Breast epithelium (tissue), 4 donors: Measurements from ENCODE around the gene TPSAB1. TPM values are rescaled to one million over a fixed set of nuclear protein-coding genes. Genes with fewer than 3 reads are reported as not detected.
"Not testable (repeated sequence)": the region's sequence is repeated elsewhere in the genome, so short reads cannot be mapped to it uniquely, and the experiment has no call there.

Experiments
- DNase-seq, 2 donors: peaks; one replicate each; pipeline ENCODE4 v3.0.0-alpha.2; 2019; ENCODE audit warnings: low spot score in 2 of 2
- H3K27ac ChIP-seq, 2 donors: fragments of 200-600 bp; sonication (generic) in 1 of 2; one replicate each; pipeline ENCODE4 v1.5.1; 2016 to 2019; ENCODE audit warnings: mild to moderate bottlenecking in 1 of 2
- H3K27me3 ChIP-seq, 2 donors: fragments of 200-600 bp; sonication (generic) in 1 of 2; one replicate each; pipeline versions ENCODE4 v1.5.1 to v1.6.0; 2017 to 2019; ENCODE audit warnings: control low read depth in 1 of 2, mild to moderate bottlenecking in 1 of 2
- H3K36me3 ChIP-seq: fragments of 200-600 bp; one replicate; pipeline ENCODE4 v1.5.1; 2019
- H3K4me1 ChIP-seq, 2 donors: fragments of 200-600 bp; sonication (generic); one replicate each; pipeline ENCODE4 v1.5.1; 2016 to 2019; ENCODE audit warnings: control low read depth in 1 of 2
- H3K4me3 ChIP-seq, 3 donors: fragments of 200-600 bp; sonication (generic); 1 replicate in 2 of 3; 2 replicates in 1 of 3; pipeline ENCODE4 v1.5.1; 2016 to 2019; ENCODE audit warnings: mild to moderate bottlenecking in 3 of 3, moderate library complexity in 2 of 3
- H3K9me3 ChIP-seq, 2 donors: fragments of 200-600 bp; sonication (generic) in 1 of 2; one replicate each; pipeline ENCODE4 v1.5.1; 2016 to 2019; ENCODE audit warnings: control low read depth in 1 of 2
- CTCF ChIP-seq, 3 donors: fragments of 450-650 bp; IDR thresholded peaks; one replicate each; pipeline ENCODE4 v1.5.1; 2016 to 2017; ENCODE audit warnings: antibody characterized with exemption in 3 of 3, mild to moderate bottlenecking in 3 of 3, moderate library complexity in 3 of 3
- POLR2A ChIP-seq: fragments of 450-650 bp; IDR thresholded peaks from one replicate; pipeline ENCODE4 v1.6.1; 2016; ENCODE audit warnings: antibody characterized with exemption, mild to moderate bottlenecking, moderate library complexity
- POLR2AphosphoS5 ChIP-seq, 3 donors: sonication (generic); formaldehyde crosslinking; IDR thresholded peaks; one replicate each; pipeline ENCODE4 v1.6.1; 2017; ENCODE audit warnings: antibody characterized with exemption in 3 of 3
- intact Hi-C: fragments of 100-400 bp; cut with DNase I; formaldehyde crosslinking; loops from one replicate; pipeline ENCODE4 v1.15.1; 2023; ENCODE audit warnings: low total_unique reads
- total RNA-seq, 3 donors: library from RNA; depleted of rRNA; stranded (reverse); fragments of >200 nt; gene quantifications; one replicate each; pipeline ENCODE4 v1.1.0, GENCODE V29; 2016

The TPSAB1 gene
- total RNA-seq, 3 donors from 2014 or later, result 5.9 to 156 (median 19.8) TPM

GRCh38 chr16:1221628-1222552 lies 18.6 kb upstream of the TPSAB1 start:
- DNase-seq, result no peak
- no peaks in the 10 kb centered on the region for H3K36me3 ChIP-seq
- H3K9me3 ChIP-seq, result no peaks in the 10 kb centered on the region
- peaks cover 0 to 65% of the 10 kb centered on the region in 2 donors for H3K27me3 ChIP-seq
- H3K27ac ChIP-seq, result no peak overlapping the region
- TF ChIP-seq CTCF (IDR thresholded peaks at IDR 0.05) (no peak), POLR2A (no peak), POLR2AphosphoS5 (IDR thresholded peaks at IDR 0.05) (no peak)
- intact Hi-C loops, result no loop called here
- H3K4me1 ChIP-seq, result no peaks in the 10 kb centered on the region
- H3K4me3 ChIP-seq, result no peak overlapping the region

GRCh38 chr16:1222553-1223354 lies 17.8 kb upstream of the TPSAB1 start:
- intact Hi-C loops, result no loop called here
- no peak overlapping the region for H3K27ac ChIP-seq
- no peaks in the 10 kb centered on the region for H3K4me1 ChIP-seq
- no peak for DNase-seq
- no peak overlapping the region for H3K4me3 ChIP-seq
- H3K36me3 ChIP-seq, result no peaks in the 10 kb centered on the region
- peaks cover 0 to 56% of the 10 kb centered on the region in 2 donors for H3K27me3 ChIP-seq
- no peaks in the 10 kb centered on the region for H3K9me3 ChIP-seq
- no peak for TF ChIP-seq POLR2AphosphoS5 (IDR thresholded peaks at IDR 0.05)
- no peak for TF ChIP-seq POLR2A

GRCh38 chr16:1223355-1224214 lies 16.9 kb upstream of the TPSAB1 start:
- H3K9me3 ChIP-seq, result no peaks in the 10 kb centered on the region
- TF ChIP-seq CTCF (IDR thresholded peaks at IDR 0.05), result no peak
- no peak for TF ChIP-seq POLR2AphosphoS5 (IDR thresholded peaks at IDR 0.05)
- TF ChIP-seq POLR2A, result no peak
- H3K27me3 ChIP-seq, result peaks cover 0 to 48% of the 10 kb centered on the region in 2 donors
- H3K4me1 ChIP-seq, result no peaks in the 10 kb centered on the region
- no peak for DNase-seq
- no peak overlapping the region for H3K4me3 ChIP-seq
- no peaks in the 10 kb centered on the region for H3K36me3 ChIP-seq
- intact Hi-C loops, result no loop called here
- no peak overlapping the region for H3K27ac ChIP-seq

- intact Hi-C loops, result no loop called here
- H3K27ac ChIP-seq, result no peak overlapping the region
- no peaks in the 10 kb centered on the region for H3K9me3 ChIP-seq
- peaks cover 0 to 38% of the 10 kb centered on the region in 2 donors for H3K27me3 ChIP-seq
- DNase-seq, result no peak
- no peaks in the 10 kb centered on the region for H3K4me1 ChIP-seq
- H3K36me3 ChIP-seq, result no peaks in the 10 kb centered on the region
- no peak overlapping the region for H3K4me3 ChIP-seq
- TF ChIP-seq POLR2A, result no peak
- TF ChIP-seq CTCF (IDR thresholded peaks at IDR 0.05), result no peak
- no peak for TF ChIP-seq POLR2AphosphoS5 (IDR thresholded peaks at IDR 0.05)
Observed at GRCh38 chr16:1224558-1224957, 15.9 kb upstream of the TPSAB1 start.

GRCh38 chr16:1225051-1225451 lies 15.5 kb upstream of the TPSAB1 start, which contains the start of gene TPSG1:
TPSG1 (minus strand) TSS chr16:1225268; CDS start chr16:1225252, 16 bp downstream.
- TF ChIP-seq POLR2AphosphoS5 (IDR thresholded peaks at IDR 0.05) (no peak), POLR2A (no peak), CTCF (IDR thresholded peaks at IDR 0.05) (no peak)
- Histone ChIP-seq H3K4me3 (no peak within 1 kb of the TSS), H3K4me1 (no peaks in the 10 kb centered on the region), H3K27ac (no peak within 1 kb of the TSS), H3K36me3 (no peaks in the 10 kb centered on the region), H3K9me3 (no peaks in the 10 kb centered on the region), H3K27me3 (peaks cover 0 to 33% of the 10 kb centered on the region in 2 donors)
- intact Hi-C loops, result no loop called here
- DNase-seq, result no peak

GRCh38 chr16:1225728-1226311 lies 14.7 kb upstream of the TPSAB1 start:
- DNase-seq, intact Hi-C loops, H3K9me3 ChIP-seq, H3K4me1 ChIP-seq, H3K4me3 ChIP-seq, H3K27ac ChIP-seq, H3K36me3 ChIP-seq: not testable (repeated sequence)
- H3K27me3 ChIP-seq, result peaks cover 0 to 25% of the 10 kb centered on the region in 2 donors

- H3K4me1 ChIP-seq, DNase-seq, intact Hi-C loops, H3K4me3 ChIP-seq, H3K36me3 ChIP-seq, H3K27ac ChIP-seq, H3K9me3 ChIP-seq: not testable (repeated sequence)
- H3K27me3 ChIP-seq, result peaks cover 0 to 21% of the 10 kb centered on the region in 2 donors
Observed at GRCh38 chr16:1226692-1227091, 13.8 kb upstream of the TPSAB1 start.
